HTERT RPE-1 (cell line): ENCODE measurements around the gene CFAP46.
"Not testable (repeated sequence)": the region's sequence is repeated elsewhere in the genome, so short reads cannot be mapped to it uniquely, and the experiment has no call there.

Experiments
- in situ Hi-C: fragments of 300-500 bp; cut with MboI; formaldehyde crosslinking; loops from 4 replicates; pipeline ENCODE4 v1.14.3; 2020; ENCODE audit warnings: low sequenced_read_pairs

The CFAP46 gene

GRCh38 chr10:132904814-132905649 lies 37.3 kb downstream of the CFAP46 start:
- in situ Hi-C loops: no loop called here

- in situ Hi-C loops: no loop called here
Observed at GRCh38 chr10:132904181-132904813, 38.1 kb downstream of the CFAP46 start.

GRCh38 chr10:132902656-132903575 lies 39.5 kb downstream of the CFAP46 start:
- in situ Hi-C loops: not testable (repeated sequence)

GRCh38 chr10:132901351-132901750 lies 41.0 kb downstream of the CFAP46 start:
- in situ Hi-C loops: no loop called here

- in situ Hi-C loops: no loop called here
Observed at GRCh38 chr10:132900211-132900756, 42.1 kb downstream of the CFAP46 start.

- in situ Hi-C loops: no loop called here
Observed at GRCh38 chr10:132899751-132900065, 42.7 kb downstream of the CFAP46 start.

GRCh38 chr10:132899054-132899750 lies 43.2 kb downstream of the CFAP46 start:
- in situ Hi-C loops: no loop called here

- in situ Hi-C loops: no loop called here
Observed at GRCh38 chr10:132898391-132899053, 43.8 kb downstream of the CFAP46 start.

- in situ Hi-C loops: no loop called here
Observed at GRCh38 chr10:132897516-132898381, 44.6 kb downstream of the CFAP46 start.

- in situ Hi-C loops: not testable (repeated sequence)
Observed at GRCh38 chr10:132893786-132894185, 48.6 kb downstream of the CFAP46 start.

GRCh38 chr10:132893090-132893489 lies 49.3 kb downstream of the CFAP46 start:
- in situ Hi-C loops: no loop called here

GRCh38 chr10:132892004-132892403 lies 50.4 kb downstream of the CFAP46 start:
- in situ Hi-C loops: no loop called here

GRCh38 chr10:132891368-132891767 lies 51.0 kb downstream of the CFAP46 start:
- in situ Hi-C loops: no loop called here

GRCh38 chr10:132890301-132890700 lies 52.1 kb downstream of the CFAP46 start:
- in situ Hi-C loops: no loop called here

GRCh38 chr10:132889556-132889955 lies 52.8 kb downstream of the CFAP46 start:
- in situ Hi-C loops: no loop called here

- in situ Hi-C loops: no loop called here
Observed at GRCh38 chr10:132888898-132889490, 53.4 kb downstream of the CFAP46 start.

GRCh38 chr10:132888446-132888845 lies 53.9 kb downstream of the CFAP46 start:
- in situ Hi-C loops: not testable (repeated sequence)

GRCh38 chr10:132886211-132887099 lies 55.9 kb downstream of the CFAP46 start:
- in situ Hi-C loops: no loop called here
